Fibroblast of skin of right biceps (primary cell): ENCODE results near the gene EPC2.

Source experiments
- DNase-seq: peaks from one replicate; pipeline ENCODE4 v3.0.0-alpha.2; 2013

EPC2 gene

GRCh38 chr2:148643998-148644882 lies at the start of gene EPC2:
Gene EPC2 (plus strand): TSS chr2:148644751. CDS start chr2:148645018, 267 bp downstream.
- DNase-seq: peak; percentile 83

GRCh38 chr2:148596018-148596417 lies 48.5 kb upstream of the EPC2 start:
- DNase-seq: no peak

GRCh38 chr2:148599109-148599991 lies 45.2 kb upstream of the EPC2 start:
- no peak for DNase-seq

GRCh38 chr2:148602885-148603561 lies 41.5 kb upstream of the EPC2 start:
- DNase-seq: no peak

- DNase-seq: no peak
These were observed 41.0 kb upstream of the EPC2 start for GRCh38 chr2:148603562-148603920.

- DNase-seq: no peak
These were observed 39.6 kb upstream of the EPC2 start for GRCh38 chr2:148604927-148605326.

GRCh38 chr2:148607566-148607965 lies 37.0 kb upstream of the EPC2 start:
- no peak for DNase-seq

GRCh38 chr2:148613231-148614013 lies 31.1 kb upstream of the EPC2 start:
- no peak for DNase-seq

GRCh38 chr2:148614014-148614321 lies 30.6 kb upstream of the EPC2 start:
- peak; percentile 11 for DNase-seq

- peak; percentile 48 for DNase-seq
These were observed 30.1 kb upstream of the EPC2 start for GRCh38 chr2:148614322-148615049.

GRCh38 chr2:148615381-148615841 lies 29.1 kb upstream of the EPC2 start:
- no peak for DNase-seq

- DNase-seq: no peak
These were observed 27.9 kb upstream of the EPC2 start for GRCh38 chr2:148616662-148617061.

GRCh38 chr2:148617219-148617618 lies 27.3 kb upstream of the EPC2 start:
- peak; percentile 6 for DNase-seq

- DNase-seq: no peak
These were observed 24.9 kb upstream of the EPC2 start for GRCh38 chr2:148619560-148620195.

- DNase-seq: no peak
These were observed 22.2 kb upstream of the EPC2 start for GRCh38 chr2:148622366-148622765.

GRCh38 chr2:148623086-148623485 lies 21.5 kb upstream of the EPC2 start:
- no peak for DNase-seq

GRCh38 chr2:148627224-148627623 lies 17.3 kb upstream of the EPC2 start:
- no peak for DNase-seq

- DNase-seq: no peak
These were observed 9.8 kb upstream of the EPC2 start for GRCh38 chr2:148634749-148635148.

GRCh38 chr2:148638543-148638942 lies 6.0 kb upstream of the EPC2 start:
- no peak for DNase-seq

GRCh38 chr2:148640767-148641166 lies 3.8 kb upstream of the EPC2 start:
- peak; percentile 16 for DNase-seq

GRCh38 chr2:148642112-148642744 lies 2.3 kb upstream of the EPC2 start:
- DNase-seq: no peak
